Measurements from ENCODE around the gene KIF5C.
"Not testable (repeated sequence)": the region's sequence is repeated elsewhere in the genome, so short reads cannot be mapped to it uniquely, and the experiment has no call there.

KIF5C gene

DNA sequence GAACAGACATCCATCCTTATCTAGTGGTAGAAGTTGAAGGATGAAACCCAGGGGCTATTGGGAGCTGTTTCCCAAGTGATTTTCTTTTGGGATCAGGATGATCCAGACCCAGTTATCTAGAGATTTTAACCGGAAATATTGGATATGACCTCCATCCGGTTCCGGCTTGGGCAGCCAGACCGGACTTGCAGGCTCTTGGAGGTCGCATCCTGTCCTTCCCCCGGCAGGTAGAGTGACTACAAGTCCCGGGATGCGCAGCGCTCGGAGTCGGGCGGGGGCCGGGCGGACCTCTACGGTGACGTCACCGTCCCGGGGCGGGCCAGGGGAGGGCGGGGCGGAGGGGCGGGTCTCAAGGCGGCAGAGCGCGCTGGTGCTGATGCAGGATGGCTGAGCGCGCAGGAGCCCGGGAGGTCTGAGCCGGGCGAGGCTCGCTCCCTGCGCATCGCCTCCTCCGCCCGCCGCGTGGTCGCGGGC is at the start of gene KIF5C:
Gene KIF5C (plus strand): TSS at position 360 of the 474 bp plus-strand sequence. CDS start 391 bp downstream, outside the sequence.
- DNase-seq = peak; percentile 53 to 86 (median 76)

DNA sequence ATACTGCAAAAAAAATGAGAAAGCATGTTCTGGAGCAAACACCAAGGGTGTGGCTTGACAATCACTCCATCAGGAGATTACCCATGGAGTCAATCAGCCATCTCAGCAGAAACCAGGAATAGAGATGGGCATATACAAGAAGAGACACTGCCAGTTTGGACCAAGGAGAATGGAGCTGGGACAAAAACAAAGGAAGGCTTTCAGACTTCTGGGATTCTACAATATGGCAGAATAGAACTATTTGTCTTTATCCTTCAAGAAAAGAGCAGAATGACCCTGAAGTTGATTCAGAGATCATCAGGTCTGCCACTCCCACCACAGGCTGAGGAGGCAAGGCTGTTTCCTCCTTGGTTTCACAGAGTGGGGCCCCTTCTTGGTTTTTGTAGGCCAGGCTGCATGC is 48.2 kb upstream of the KIF5C start:
- DNase-seq = no peak

DNA sequence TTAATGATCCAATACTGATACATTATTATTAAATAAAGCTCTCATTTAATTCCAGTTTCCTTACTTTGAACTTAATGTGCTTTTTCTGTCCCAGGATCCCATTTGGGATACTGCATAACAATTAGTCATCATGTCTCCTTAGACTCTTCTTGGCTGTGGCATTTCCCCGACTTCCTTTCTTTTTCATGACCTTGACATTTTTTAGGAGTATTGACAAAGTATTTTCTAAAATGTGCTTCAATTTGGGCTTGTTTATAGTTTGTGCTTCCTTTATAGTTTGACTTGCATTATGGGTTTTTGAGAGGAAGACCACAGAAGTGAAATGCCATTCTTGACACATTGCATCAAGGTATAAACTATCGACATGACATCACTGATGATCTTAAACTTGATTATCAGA is 46.1 kb upstream of the KIF5C start:
- DNase-seq = peak in 1 of 3 donors; percentile 2

DNA sequence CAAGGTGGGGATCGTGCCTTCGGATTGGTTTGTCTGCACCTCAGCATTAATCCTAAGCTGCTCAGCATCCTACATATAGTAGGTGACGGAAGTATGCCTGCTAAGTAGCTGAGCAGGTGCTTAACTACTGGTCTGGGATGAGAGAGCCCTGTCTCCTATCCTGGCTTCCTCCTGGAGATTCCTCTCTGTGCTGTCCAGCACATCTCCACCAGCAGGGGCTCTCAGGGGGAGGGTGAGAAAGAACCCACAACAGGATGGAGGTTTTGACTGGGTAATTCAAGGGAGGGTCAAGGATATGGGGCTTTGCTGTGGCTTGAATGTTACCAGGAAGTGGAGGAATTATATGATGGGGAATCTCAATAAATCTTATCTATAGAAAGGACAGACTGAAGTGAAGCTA is 45.4 kb upstream of the KIF5C start:
- no peak for DNase-seq

DNA sequence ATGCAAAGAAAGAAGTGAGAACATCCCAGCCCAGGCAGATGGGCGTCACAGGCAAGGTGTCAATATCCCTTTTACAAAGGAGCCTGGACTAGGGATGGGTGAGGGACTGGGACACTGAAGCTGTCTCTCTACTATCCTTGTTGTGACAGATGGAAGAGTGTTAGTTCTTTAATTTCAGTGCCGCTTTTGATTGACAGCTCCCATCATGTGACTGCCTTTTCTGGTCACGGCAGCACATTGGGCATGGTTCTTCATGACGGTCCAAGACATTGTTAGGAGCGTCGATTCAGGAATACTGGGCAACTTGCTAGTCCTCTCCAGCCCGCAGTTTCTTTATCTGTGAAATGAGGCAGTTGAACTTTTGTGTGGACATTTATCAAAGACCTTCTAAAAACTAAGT is 42.4 kb upstream of the KIF5C start:
- DNase-seq = no peak

DNA sequence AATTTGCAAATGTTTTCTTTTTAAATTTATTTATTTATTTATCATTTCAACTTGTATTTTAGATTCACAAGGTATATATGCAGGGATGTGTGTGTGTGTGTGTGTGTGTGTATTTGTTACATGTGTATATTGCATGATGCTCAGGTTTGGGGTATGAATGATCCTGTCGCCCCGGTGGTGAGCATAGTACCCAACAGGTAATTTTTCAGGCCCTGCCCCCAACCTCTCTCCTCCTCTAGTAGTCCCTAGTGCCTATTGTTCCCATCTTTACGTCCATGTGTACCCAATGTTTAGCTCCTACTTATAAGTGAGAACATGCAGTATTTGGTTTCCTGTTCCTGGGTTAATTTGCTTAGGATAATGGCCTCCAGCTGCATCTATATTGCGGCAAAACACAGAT is 33.0 kb upstream of the KIF5C start:
- no peak for DNase-seq

DNA sequence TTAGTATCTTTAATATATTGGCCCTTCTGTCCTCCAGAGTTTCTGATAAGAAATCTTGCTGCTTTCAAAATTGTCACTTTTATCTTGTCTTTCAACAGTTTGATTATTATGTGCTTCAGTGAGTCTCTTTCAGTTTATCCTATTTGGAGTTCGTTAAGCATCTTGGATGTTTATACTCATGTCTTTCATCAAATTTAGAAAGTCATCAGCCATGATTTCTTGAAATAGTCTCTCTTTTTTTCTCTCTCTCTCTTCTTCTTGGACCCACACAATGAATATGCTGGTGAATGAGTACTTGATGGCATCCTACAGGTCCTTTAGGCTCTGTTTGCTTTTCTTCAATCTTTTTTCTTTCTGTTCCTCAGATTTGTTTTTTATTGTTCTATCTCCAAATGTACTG is 26.9 kb upstream of the KIF5C start:
- no peak for DNase-seq

DNA sequence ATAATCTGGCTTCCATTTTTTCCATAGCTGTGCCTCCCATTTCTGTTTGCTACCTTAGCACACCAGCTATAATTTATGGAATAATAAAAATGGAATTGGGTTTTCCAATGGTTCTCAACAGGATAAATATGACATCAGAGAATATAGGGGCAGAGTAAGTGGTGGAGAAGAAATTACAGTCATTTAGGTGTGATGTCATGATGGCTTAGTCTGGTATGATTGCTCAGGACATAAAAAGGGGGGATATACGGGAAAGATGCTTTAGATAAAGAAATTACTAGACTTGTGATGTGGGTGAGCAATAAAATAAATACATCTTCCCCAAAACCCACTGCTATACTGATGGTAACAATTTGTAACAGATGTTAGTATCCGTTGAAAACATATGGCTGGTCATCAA is 21.6 kb upstream of the KIF5C start:
- DNase-seq = no peak

DNA sequence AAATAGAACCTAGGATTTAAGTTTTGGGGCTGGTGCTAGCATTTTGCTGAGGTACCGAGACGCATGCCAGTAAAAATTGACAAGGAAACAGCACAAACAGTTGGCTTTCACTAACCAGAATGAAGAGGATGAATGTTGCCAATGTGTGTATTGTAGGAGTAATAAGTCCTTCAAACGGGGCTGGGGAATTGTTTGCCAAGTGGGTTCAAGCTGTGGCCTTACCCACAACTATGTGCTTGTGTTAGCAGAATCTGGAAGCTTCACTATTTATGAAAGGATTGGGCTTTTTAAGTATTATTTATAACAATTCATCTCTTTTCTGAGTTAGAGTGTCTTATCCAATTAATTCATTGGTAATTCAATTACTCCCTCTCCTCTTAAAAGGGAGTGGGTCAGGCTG is 15.0 kb upstream of the KIF5C start:
- no peak for DNase-seq

DNA sequence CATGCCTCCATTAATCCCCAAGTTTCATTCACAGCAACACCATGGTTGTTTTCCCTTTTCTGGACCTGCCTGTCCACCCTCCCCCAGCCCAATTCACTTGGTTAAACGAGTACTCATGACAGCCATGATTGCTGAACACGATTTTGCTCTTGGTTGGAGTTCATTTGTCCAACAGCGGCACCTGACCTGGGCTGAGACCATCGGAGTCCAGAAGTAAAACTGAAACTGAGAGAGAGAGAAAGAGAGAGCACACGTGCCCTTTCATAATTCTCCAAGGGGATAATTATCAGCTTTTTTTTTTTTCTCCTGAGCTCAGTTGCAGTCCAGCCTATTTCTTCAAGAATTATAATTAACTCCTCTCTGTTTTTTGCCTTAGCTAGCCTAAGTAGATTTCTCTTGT is 13.7 kb upstream of the KIF5C start:
- no peak for DNase-seq

DNA sequence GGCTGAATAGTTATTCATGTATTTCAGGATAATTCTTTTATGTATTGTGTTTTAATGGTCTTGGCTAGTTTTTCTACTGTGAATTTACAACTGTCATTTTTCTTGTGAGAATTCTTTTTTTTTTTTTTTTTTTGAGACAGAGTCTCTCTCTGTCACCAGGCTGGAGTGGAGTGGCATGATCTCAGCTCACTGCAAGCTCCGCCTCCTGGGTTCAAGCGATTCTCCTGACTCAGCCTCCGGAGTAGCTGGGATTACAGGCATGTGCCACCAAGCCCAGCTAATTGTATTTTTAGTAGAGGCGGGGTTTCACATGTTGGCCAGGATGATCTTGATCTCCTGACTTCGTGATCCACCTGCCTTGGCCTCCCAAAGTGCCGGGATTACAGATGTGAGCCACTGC is 12.5 kb upstream of the KIF5C start:
- not testable (repeated sequence) for DNase-seq

DNA sequence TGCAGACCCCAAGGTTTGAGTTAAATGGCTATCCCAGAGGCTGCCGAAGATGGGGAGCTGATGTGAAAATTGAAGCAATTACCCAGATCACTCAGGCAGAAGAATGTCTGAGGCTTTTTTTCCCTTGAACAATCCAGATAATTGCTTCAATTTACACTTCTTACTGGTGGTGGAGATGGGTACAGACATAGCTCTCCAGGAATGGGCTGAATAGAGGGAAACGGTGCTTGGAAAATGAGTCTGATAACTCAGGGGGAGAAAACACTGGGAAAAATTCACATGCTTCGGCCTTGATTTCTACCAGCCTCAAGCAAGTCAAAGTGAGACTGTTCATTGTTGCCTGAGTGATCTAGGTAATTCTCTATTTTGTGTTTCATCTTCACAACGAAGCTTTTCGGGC is 9.5 kb upstream of the KIF5C start:
- no peak for DNase-seq

DNA sequence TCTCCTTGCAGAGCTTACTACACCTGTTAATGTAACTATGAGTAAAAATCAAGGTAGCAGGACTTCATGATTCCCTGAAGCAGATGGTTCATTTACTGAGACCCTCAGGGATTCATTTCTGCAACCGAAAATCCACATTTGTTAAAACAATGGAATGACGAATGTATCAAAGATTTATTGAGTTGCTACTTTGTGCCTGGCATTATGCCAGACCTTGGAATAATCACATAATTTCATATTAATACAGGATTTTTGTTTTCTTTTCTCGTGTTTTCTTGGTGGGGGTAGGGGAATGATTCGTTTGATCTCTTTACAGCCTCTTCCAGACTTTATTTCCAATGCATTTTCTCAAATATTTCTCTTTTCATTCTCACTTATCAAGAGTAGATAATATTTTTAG is 8.9 kb upstream of the KIF5C start:
- DNase-seq = no peak

DNA sequence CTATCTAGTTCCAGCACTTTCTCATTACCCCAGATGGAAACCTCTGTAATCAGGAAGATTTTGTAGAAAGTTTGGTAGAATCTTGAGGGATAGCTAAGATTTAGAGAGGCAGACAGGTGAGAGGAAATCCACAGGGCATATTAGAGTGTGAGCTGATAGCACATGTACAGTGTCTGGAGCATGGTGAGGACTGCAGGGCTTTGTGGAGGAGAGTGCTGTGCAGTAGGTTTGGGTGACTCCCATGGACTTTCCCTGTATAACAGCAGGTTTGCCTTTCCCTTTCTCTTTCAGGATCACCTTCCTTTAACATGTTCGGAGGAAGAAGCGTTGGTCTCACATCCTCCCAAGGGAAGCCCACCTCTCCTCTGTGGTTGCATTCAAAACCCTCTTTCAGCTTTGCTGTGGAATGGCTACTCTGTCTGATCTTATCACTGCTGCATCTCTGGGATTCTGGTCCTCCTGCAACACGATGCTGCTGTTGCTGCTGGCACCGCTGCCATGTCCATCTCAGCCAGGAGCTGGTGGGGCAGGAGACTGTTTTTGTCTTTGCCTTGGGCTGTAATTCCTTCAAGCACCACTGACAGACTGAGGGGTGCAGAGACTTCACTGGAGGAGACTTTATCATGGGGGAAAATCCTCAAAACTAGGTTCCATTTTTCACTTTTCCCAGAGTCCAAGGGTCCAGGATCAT is 7.8 kb upstream of the KIF5C start:
- DNase-seq = no peak

DNA sequence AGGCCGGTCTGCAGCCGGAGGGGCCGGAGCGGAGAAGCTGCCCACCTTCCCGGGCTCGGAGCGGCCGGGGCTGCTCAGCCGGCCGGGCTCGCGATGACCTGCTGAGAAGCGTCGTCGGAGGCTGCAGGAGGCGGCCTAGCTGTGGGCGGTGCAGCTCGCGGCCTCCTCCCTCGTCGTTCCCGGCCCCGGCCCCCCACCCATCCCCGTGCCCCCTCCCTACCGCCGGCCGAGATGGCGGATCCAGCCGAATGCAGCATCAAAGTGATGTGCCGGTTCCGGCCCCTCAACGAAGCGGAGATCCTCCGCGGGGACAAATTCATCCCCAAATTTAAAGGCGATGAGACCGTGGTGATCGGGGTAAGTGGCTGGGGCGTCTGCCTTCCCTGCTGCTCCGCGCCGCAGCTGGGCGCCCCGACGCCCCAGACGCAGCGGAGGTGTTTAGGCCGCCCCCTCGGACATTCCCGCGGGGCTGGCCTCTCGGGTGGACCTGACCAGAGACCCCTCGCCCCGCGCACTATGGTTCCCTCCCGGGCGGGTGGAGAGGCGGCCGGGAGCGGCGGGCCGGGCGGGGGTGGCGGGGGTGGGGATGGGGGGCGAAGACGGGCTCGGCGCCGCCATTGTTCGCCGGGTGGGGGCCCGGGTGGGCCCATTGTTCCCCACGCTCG is 492 bp downstream of the KIF5C start:
- no peak for DNase-seq

DNA sequence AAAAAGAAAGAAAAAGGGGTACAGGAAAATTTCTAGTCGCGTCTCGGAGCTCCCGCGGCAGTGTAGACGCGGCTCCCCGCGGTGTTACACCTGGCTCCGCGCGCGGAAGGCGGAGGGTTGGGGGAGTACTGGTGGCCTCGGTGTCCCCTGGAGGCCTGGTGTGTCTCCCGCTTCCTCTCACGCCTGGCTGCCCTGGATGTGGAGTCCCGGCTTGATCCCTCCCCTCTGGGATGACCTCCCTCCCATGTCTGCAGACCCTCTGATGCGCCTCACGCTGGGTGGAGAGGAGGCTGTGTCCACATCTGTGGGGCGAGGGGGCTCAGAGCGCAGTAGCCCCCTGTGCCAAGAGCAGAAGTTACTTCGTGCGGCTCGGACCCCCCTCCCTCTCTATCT is 1.2 kb downstream of the KIF5C start:
- DNase-seq = no peak

DNA sequence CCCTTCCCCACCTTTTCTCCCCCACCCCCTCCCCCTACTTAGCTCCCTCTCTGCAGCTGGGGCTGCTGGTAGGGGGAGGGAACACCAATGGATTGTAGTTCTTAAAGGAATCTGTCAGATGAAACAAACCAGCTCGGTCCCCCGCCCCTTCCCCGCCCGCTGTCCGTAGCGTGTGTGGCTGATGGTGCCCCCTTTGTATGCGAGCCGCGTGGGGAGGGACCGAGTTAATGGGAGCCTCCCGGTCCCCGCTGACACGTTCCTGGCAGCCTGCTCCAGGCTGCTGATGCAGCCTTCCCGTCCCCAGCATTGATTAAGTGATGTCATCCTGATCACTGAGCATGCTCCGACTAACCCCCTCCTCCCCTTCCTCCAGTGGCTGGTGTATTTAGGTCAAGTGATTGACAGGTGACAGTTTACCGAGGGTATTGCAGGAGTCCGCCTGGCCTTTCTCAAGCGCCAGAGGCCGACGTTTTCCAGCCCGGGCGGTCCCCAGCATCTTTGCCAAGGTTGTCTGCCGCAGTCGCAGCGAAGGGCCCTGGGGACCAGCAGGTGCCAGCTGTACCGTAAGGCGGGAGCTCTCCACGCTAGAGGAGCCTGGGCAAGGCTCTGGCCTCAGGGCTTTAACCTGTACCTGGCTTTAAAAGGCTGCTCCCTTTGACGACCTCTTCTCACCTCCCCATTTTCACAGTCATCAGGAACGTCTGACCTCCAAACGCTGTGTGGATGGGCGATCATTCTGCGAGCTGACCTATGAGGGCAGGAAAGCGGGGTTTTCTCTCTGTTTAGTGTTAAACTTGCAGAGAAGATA is 1.8 kb downstream of the KIF5C start:
- DNase-seq = peak in 1 of 3 donors; percentile 4

DNA sequence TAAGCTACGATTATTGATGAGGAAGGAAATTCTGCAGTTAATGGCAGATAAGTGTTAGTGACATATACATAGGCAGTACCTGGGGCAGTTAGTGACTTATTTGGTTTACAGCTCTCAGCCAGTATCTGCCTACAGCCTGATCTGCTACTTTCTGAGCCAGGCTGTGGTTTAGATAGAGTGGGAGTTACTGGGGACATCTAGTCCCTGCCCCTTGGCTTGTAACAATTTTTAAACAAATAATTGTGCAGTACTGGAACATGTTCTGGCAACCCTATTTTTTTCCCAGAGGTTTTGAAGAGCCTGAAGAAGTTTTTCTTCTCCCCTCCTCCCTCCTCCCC is 2.3 kb downstream of the KIF5C start:
- DNase-seq = no peak

DNA sequence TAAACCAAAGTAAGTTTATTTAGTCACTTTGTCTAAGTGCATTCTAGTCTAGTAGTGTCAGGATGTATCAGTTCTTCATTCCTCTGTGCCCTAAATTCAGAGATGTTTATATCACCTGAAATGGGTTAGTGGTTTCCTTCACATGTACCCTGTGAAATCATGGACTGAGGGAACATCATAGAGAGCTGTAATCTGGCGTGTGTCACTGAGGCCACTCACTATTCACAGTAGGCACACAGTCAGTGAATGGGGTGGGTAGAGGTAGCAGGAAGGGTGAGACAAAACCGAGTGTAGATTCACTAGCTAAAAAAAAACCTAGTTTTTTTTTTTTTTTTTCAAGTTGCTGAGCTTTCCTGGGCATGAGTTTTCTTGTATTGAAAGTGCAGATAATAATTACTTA is 5.6 kb downstream of the KIF5C start:
- no peak for DNase-seq

DNA sequence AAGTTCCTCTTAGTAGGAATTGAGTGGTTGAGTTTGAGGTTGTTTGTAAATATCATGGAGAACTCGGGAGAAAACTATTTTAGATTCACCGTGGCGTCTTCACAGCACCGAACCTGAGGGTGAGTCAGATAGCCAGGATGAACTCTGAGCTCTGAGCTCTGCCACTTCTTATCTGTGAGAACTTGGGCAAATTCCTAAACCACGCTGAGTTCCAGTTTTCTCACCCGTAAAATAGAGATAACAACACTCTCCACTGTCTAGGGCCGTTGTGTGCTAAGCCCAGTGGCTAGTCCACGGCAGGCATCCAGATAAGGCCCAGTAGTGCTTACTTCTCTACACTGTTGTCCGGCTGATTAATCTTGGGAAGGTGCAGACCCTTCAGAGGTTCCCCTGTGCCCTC is 7.0 kb downstream of the KIF5C start:
- DNase-seq = no peak

DNA sequence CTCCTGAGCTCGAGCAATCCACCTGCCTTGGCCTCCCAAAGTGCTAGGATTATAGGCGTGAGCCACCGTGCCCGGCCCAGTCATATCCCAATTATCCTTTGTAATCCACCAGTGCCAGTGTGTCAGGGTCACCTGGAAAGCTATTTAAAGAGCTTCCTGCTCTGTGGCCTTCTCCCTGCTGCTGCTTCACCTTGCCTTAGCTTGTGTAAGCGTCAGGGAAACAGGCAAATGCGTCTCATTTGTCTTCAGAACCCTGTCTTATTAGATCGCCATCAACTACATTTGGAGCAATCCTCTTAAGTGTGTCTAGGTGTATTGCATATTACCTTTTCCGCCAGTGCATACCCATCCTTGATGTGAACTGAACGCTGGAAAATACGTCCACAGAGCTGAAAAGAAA is 10.2 kb downstream of the KIF5C start:
- DNase-seq = no peak

DNA sequence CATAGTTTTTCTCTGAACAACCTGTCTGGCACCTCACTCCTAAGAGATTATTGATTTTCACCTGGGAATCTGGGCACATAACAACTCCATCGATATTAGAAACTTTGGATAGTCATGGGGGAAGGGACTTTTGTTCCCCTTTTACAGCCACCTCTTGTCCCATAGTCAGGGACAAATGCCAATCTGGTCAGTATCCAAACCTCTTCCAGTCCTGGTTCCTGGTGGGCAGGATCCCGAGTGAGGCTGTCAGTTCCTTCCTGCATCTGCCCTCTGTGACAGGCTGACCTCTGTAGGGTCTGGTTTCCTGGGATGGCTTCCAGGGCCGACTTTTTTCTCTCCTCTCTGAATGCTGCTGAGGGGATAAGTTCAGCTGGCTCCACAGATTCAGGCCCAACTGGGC is 11.0 kb downstream of the KIF5C start:
- no peak for DNase-seq

DNA sequence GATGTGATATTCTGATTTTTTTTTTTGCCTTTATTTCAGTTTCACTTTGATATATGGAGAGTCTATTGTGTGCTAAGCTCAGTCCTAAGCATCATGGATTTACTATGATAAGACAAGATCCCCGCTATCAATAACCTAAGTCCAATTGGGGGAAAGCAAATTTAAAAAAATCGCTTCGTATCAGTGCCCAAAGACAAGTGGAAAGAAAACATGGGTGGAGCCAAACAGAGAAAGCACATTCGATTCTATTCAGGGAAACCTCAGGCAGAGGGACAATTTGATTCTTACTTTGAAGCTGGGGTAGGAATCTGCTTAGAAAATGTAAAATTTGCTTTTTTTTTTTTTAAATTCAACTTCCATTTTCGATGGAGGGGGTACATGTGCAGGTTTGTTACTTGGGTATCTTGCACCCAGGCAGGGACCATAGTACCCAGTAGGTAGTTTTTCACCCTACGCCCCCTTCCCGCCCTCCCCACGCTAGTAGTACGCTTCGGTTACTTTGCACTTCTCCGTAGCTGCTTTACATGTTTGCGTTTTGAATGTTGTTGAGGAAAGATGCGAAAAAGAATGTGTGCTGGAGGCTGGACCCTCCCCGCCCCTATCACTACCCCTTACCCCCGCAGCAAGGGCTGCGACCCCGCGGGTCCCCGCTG is 12.4 kb downstream of the KIF5C start:
- no peak for DNase-seq
